Measurements from ENCODE around the gene GLIS1. TPM values are rescaled to one million over a fixed set of nuclear protein-coding genes. Genes with fewer than 3 reads are reported as not detected.
A peak's percentile ranks its signal among the peaks of the same experiment; 100 is the strongest.

GLIS1 gene
- polyA plus RNA-seq, 3 donors from 2014 or later, result not detected

DNA sequence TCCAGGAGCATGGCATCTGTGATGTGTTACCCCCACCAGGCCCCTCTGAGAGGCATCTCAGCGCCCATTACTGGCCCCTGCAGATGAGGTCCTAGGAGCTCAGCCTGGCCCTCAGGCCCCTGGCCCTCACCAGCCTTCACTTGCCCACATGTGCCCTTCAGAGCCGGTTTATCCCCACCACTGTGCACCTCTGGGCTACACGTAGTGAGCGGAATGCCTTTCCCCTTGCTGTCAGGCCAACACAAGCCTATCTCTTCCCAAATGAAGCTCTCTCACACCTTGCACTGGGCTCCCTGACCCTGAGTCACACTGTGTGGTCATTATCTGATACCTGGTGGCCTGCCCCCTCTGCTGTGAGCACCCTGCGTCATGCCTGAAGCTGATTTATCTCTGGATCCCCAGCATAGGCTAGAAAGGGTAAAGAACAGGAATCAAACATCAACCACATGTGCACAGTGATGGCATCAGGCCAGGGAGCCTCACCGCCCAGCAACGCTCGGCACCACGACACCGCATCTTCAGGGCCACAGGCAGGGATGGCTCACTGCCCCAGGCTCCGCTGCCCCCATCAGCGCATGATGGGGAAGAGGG is 49.1 kb downstream of the GLIS1 start:
- Mint-ChIP-seq H3K4me3 (no peak overlapping the region), H3K36me3 (no peaks in the 10 kb centered on the region), H3K27me3 (ENCODE audit: low read depth in 3 of 3) (peaks cover 2 to 14% (median 7%) of the 10 kb centered on the region in 3 donors), H3K9me3 (no peaks in the 10 kb centered on the region), H3K4me1 (no peaks in the 10 kb centered on the region), H3K27ac (no peak overlapping the region)
- no peak for DNase-seq

GRCh38 chr1:53689223-53689622 is 49.7 kb downstream of the GLIS1 start:
- DNase-seq, result no peak
- no peaks in the 10 kb centered on the region for H3K4me1 Mint-ChIP-seq
- H3K27me3 Mint-ChIP-seq (ENCODE audit: low read depth in 3 of 3), result peaks cover 2 to 14% (median 7%) of the 10 kb centered on the region in 3 donors
- H3K4me3 Mint-ChIP-seq, result no peak overlapping the region
- no peak overlapping the region for H3K27ac Mint-ChIP-seq
- no peaks in the 10 kb centered on the region for H3K9me3 Mint-ChIP-seq
- no peaks in the 10 kb centered on the region for H3K36me3 Mint-ChIP-seq

DNA sequence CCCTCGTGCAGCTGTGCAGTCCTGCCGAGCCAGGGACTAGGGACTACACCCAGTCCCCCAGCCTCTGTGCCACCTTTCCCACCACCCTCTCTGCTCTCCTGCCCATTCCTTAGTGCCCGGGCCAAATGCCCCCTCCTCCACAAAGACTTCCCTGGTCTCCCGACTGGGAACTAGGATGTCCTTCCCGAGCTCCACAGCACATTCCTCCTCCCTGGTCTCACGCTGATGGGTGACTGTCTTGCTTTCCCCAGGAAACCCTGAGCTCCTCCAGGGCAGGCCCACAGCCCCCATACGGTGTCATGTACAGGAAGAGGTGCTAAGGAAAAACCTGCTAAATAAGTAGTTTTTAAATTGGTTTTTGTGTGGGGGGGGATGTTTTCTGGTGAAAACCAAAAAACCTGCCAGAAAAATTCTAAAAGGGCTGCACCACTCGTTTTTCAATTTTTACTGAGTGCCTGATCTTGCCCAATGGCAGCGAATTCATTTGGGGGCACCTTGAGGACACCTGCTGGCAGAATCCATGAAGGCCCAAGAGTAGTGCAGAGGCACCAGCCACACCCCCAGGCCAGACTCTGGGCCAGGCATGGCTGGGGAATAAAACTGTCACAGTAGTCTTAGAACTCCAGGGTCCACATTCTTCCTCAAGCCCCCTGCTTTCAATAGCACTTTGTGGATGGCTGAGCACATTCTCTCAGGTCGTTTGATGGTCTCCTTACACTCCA is 50.4 kb downstream of the GLIS1 start:
- Mint-ChIP-seq H3K27me3 (ENCODE audit: low read depth in 3 of 3) (peaks cover 2 to 19% (median 10%) of the 10 kb centered on the region in 3 donors), H3K27ac (no peak overlapping the region), H3K4me3 (no peak overlapping the region), H3K4me1 (no peaks in the 10 kb centered on the region), H3K36me3 (no peaks in the 10 kb centered on the region), H3K9me3 (no peaks in the 10 kb centered on the region)
- DNase-seq, result no peak

DNA sequence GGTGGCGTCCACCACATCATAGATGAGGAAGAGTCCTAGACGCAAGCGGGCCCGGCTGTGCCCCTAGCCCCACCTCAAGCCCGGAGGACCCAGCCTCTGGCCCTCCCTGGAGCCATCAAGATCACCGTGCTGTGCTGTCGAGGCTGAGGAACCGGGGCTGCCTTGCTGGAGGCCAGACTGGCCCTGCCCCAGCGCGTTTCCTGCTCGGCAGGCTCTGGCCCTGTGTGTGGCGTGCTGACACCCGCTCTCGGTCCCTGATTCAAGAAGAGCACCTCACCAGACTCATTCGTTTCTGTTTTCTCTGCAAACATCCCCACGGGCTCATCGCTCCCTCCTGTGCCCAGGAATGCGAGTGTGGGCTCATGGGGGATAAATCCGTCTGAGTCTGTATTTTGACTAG is 51.1 kb downstream of the GLIS1 start:
- no peak for DNase-seq
- Mint-ChIP-seq H3K27me3 (ENCODE audit: low read depth in 3 of 3) (peaks cover 2 to 19% (median 11%) of the 10 kb centered on the region in 3 donors), H3K4me3 (no peak overlapping the region), H3K4me1 (no peaks in the 10 kb centered on the region), H3K36me3 (no peaks in the 10 kb centered on the region), H3K9me3 (no peaks in the 10 kb centered on the region), H3K27ac (no peak overlapping the region)

GRCh38 chr1:53687426-53687825 is 51.5 kb downstream of the GLIS1 start:
- Mint-ChIP-seq H3K27ac (no peak overlapping the region), H3K9me3 (no peaks in the 10 kb centered on the region), H3K36me3 (no peaks in the 10 kb centered on the region), H3K4me1 (no peaks in the 10 kb centered on the region), H3K27me3 (ENCODE audit: low read depth in 3 of 3) (peaks cover 2 to 22% (median 11%) of the 10 kb centered on the region in 3 donors), H3K4me3 (no peak overlapping the region)
- DNase-seq, result no peak

- Mint-ChIP-seq H3K4me1 (peaks cover 2 to 3% of the 10 kb centered on the region in 2 donors), H3K27ac (no peak overlapping the region), H3K36me3 (no peaks in the 10 kb centered on the region), H3K27me3 (ENCODE audit: low read depth in 3 of 3) (peaks cover 2 to 27% (median 11%) of the 10 kb centered on the region in 3 donors), H3K4me3 (no peak overlapping the region), H3K9me3 (no peaks in the 10 kb centered on the region)
- DNase-seq, result no peak
Observed at GRCh38 chr1:53686965-53687267, 52.0 kb downstream of the GLIS1 start.

- Mint-ChIP-seq H3K27me3 (ENCODE audit: low read depth in 3 of 3) (peaks cover 3 to 27% (median 8%) of the 10 kb centered on the region in 3 donors), H3K36me3 (no peaks in the 10 kb centered on the region), H3K9me3 (no peaks in the 10 kb centered on the region), H3K4me1 (peaks cover 4 to 5% of the 10 kb centered on the region in 2 donors), H3K27ac (no peak overlapping the region), H3K4me3 (no peak overlapping the region)
- DNase-seq, result no peak
Observed at GRCh38 chr1:53686091-53686964, 52.6 kb downstream of the GLIS1 start.

GRCh38 chr1:53685272-53686051 is 53.5 kb downstream of the GLIS1 start:
- Mint-ChIP-seq H3K4me1 (peaks cover 4 to 5% of the 10 kb centered on the region in 2 donors), H3K27ac (no peak overlapping the region), H3K9me3 (no peaks in the 10 kb centered on the region), H3K27me3 (ENCODE audit: low read depth in 3 of 3) (peaks cover 6 to 26% (median 8%) of the 10 kb centered on the region in 3 donors), H3K4me3 (no peak overlapping the region), H3K36me3 (no peaks in the 10 kb centered on the region)
- DNase-seq, result no peak

DNA sequence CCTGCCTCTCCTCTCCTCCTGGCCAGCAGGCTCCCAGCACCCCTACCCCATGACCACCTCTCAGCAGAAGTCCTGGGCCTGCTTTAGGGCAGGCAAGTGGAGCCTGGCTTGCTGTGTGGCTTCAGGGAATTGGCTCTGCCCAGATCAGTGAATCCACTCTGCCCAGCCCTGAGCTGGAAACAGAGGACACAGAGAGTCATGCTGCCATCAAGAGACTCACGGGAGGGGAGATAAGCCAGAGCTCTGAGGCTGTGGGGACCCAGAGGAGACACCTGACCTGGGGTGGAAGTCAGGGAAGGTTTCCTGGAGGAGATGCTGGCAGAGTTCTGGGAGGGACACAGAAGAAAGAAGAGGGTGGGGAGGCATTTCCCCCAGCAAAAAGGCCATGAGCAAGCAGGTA is 54.2 kb downstream of the GLIS1 start:
- Mint-ChIP-seq H3K4me3 (no peak overlapping the region), H3K27me3 (ENCODE audit: low read depth in 3 of 3) (peaks cover 6 to 25% (median 9%) of the 10 kb centered on the region in 3 donors), H3K4me1 (peaks cover 4 to 5% of the 10 kb centered on the region in 2 donors), H3K9me3 (no peaks in the 10 kb centered on the region), H3K36me3 (no peaks in the 10 kb centered on the region), H3K27ac (no peak overlapping the region)
- DNase-seq, result no peak

- H3K36me3 Mint-ChIP-seq, result no peaks in the 10 kb centered on the region
- peaks cover 6 to 25% (median 9%) of the 10 kb centered on the region in 3 donors for H3K27me3 Mint-ChIP-seq (ENCODE audit: low read depth in 3 of 3)
- no peak overlapping the region for H3K4me3 Mint-ChIP-seq
- no peak for DNase-seq
- no peaks in the 10 kb centered on the region for H3K9me3 Mint-ChIP-seq
- peaks cover 4 to 5% of the 10 kb centered on the region in 2 donors for H3K4me1 Mint-ChIP-seq
- no peak overlapping the region for H3K27ac Mint-ChIP-seq
Observed at GRCh38 chr1:53683986-53684740, 54.8 kb downstream of the GLIS1 start.

- H3K36me3 Mint-ChIP-seq, result no peaks in the 10 kb centered on the region
- H3K4me1 Mint-ChIP-seq, result peaks cover 4 to 5% of the 10 kb centered on the region in 2 donors
- no peaks in the 10 kb centered on the region for H3K9me3 Mint-ChIP-seq
- H3K4me3 Mint-ChIP-seq, result no peak overlapping the region
- DNase-seq, result no peak
- H3K27me3 Mint-ChIP-seq (ENCODE audit: low read depth in 3 of 3), result peaks cover 6 to 25% (median 9%) of the 10 kb centered on the region in 3 donors
- H3K27ac Mint-ChIP-seq, result peak overlapping the region in 1 of 6 donors; percentile 30
Observed at GRCh38 chr1:53682881-53683280, 56.1 kb downstream of the GLIS1 start.

GRCh38 chr1:53681977-53682685 is 56.8 kb downstream of the GLIS1 start:
- Mint-ChIP-seq H3K27me3 (ENCODE audit: low read depth in 3 of 3) (peaks cover 6 to 25% (median 12%) of the 10 kb centered on the region in 3 donors), H3K27ac (peak overlapping the region in 1 of 6 donors; percentile 35), H3K4me1 (peaks cover 4 to 5% of the 10 kb centered on the region in 2 donors), H3K4me3 (no peak overlapping the region), H3K36me3 (no peaks in the 10 kb centered on the region), H3K9me3 (no peaks in the 10 kb centered on the region)
- peak; percentile 32 to 43 (median 43) for DNase-seq
